GM12878 (cell line): ENCODE data around the gene RAB21. TPM values are rescaled to one million over a fixed set of nuclear protein-coding genes. Genes with fewer than 3 reads are reported as not detected.
A peak's percentile ranks its signal among the peaks of the same experiment; 100 is the strongest.
"Not testable (repeated sequence)": the region's sequence is repeated elsewhere in the genome, so short reads cannot be mapped to it uniquely, and the experiment has no call there.

Source experiments
- ATAC-seq: fragments of 200-7000 bp; cut with Tn5 transposase; 3 replicates; pipeline ENCODE4 v1.9.1; 2020; ENCODE audit warnings: mild to moderate bottlenecking, moderate library complexity
- BruUV-seq: library from RNA; stranded (reverse); fragments of 400-500 nt; replicated peaks from 2 replicates; lab custom pipeline; 2021; lab: Mats Ljungman, UMichigan
- CTCF ChIA-PET: fragments of 300-600 bp; sonication (Branson Sonifier 250); formaldehyde crosslinking; extraction: SDS; loops from one replicate; lab custom pipeline; 2021; ENCODE audit warnings: inconsistent platforms; lab: Yijun Ruan, JAX
- POLR2A ChIA-PET: fragments of 350-600 bp; formaldehyde crosslinking; extraction: SDS; loops from one replicate; lab custom pipeline; 2021; ENCODE audit warnings: inconsistent platforms; lab: Charles Lee
- RAD21 ChIA-PET: fragments of 300-600 bp; sonication (Branson Sonifier 250); formaldehyde crosslinking; loops from one replicate; lab custom pipeline; 2023; ENCODE audit warnings: antibody characterized with exemption; ENCODE audit not compliant: unreplicated experiment; lab: Charles Lee
- SMC1A ChIA-PET: fragments of 300-600 bp; sonication (Branson Sonifier 250); formaldehyde crosslinking; loops from one replicate; lab custom pipeline; 2023; ENCODE audit not compliant: unreplicated experiment, uncharacterized antibody; lab: Charles Lee
- DNase-seq: peaks from one replicate; pipeline ENCODE4 v3.0.0-alpha.2; 2011; ENCODE audit warnings: low read depth, low spot score
- FAIRE-seq: peaks from 3 replicates; lab custom pipeline; 2011; peaks lifted over from hg19 to GRCh38; lab: Jason Lieb, UNC
- H2AFZ ChIP-seq: 2 replicates; pipeline ENCODE4 v1.6.0; 2011; ENCODE audit warnings: low read depth, low read length, control low read depth; ENCODE audit not compliant: control insufficient read depth
- H3K27ac ChIP-seq: 2 replicates; pipeline ENCODE4 v1.5.1; 2011; ENCODE audit warnings: control low read depth; ENCODE audit not compliant: control insufficient read depth, insufficient read depth
- H3K27me3 ChIP-seq, 2 experiments: replicated peaks in 1 of 2; 2 replicates each; pipeline versions ENCODE4 v1.6.0 to v1.6.1; 2011; ENCODE audit warnings: low read length in 1 of 2; ENCODE audit not compliant: control insufficient read depth in 2 of 2, insufficient read depth in 2 of 2
- H3K36me3 ChIP-seq, 2 experiments: 2 replicates each; pipeline ENCODE4 v1.5.1; 2011; ENCODE audit warnings: low read length in 1 of 2; ENCODE audit not compliant: control insufficient read depth in 2 of 2, insufficient read depth in 2 of 2
- H3K4me1 ChIP-seq: 2 replicates; pipeline ENCODE4 v1.6.1; 2011; ENCODE audit warnings: mild to moderate bottlenecking, low read length, moderate library complexity, mixed read lengths; ENCODE audit not compliant: control insufficient read depth, insufficient read depth
- H3K4me2 ChIP-seq: 2 replicates; pipeline ENCODE4 v1.6.0; 2011; ENCODE audit warnings: control low read depth; ENCODE audit not compliant: control insufficient read depth, insufficient read depth
- H3K4me3 ChIP-seq: fragments of 200-600 bp; sonication (generic); 2 replicates; pipeline ENCODE4 v1.5.1; 2016
- H3K79me2 ChIP-seq: 2 replicates; pipeline ENCODE4 v1.6.0; 2011; ENCODE audit warnings: low read length; ENCODE audit not compliant: control insufficient read depth, insufficient read depth
- H3K9ac ChIP-seq: 2 replicates; pipeline ENCODE4 v1.8.0; 2011; ENCODE audit warnings: low read length, control low read depth, mixed read lengths; ENCODE audit not compliant: control insufficient read depth, insufficient read depth
- H3K9me3 ChIP-seq: replicated peaks from 3 replicates; pipeline ENCODE4 v1.5.1; 2011; ENCODE audit warnings: mild to moderate bottlenecking, low read length; ENCODE audit not compliant: control insufficient read depth, insufficient read depth
- H4K20me1 ChIP-seq: 2 replicates; pipeline ENCODE4 v1.6.0; 2011; ENCODE audit not compliant: control insufficient read depth, insufficient read depth
- CHD2 ChIP-seq: IDR thresholded peaks from 2 replicates; pipeline ENCODE4 v1.6.1; 2011; ENCODE audit warnings: low read depth, low read length, improper control_type of control experiment, borderline replicate concordance
- POU2F2 ChIP-seq: IDR thresholded peaks from 3 replicates; pipeline ENCODE4 v1.6.1; 2011; ENCODE audit warnings: low read depth, mild to moderate bottlenecking, low read length, borderline replicate concordance
- SPI1 ChIP-seq: IDR thresholded peaks from 2 replicates; pipeline ENCODE4 v1.6.1; 2011; ENCODE audit warnings: low read depth, mild to moderate bottlenecking, low read length, moderate library complexity, borderline replicate concordance; ENCODE audit not compliant: insufficient read depth
- ZNF384 ChIP-seq: IDR thresholded peaks from 2 replicates; pipeline ENCODE4 v1.6.1; 2012; ENCODE audit warnings: low read depth, mild to moderate bottlenecking, low read length, improper control_type of control experiment, borderline replicate concordance
- WGBS: methylation state at CpG from one replicate; pipeline ENCODE4 v1.1.6; 2016; ENCODE audit warnings: low lambda C conversion rate; ENCODE audit not compliant: insufficient replicate concordance, insufficient coverage; ENCODE audit errors: missing lambda C conversion rate; 5-methylcytosine and 5-hydroxymethylcytosine counted together
- in situ Hi-C: fragments of 300-500 bp; cut with MboI; formaldehyde crosslinking; loops from 9 replicates; pipeline ENCODE4 v1.14.3; 2018; ENCODE audit warnings: mixed read lengths
- intact Hi-C: fragments of 100-400 bp; cut with micrococcal nuclease; formaldehyde crosslinking; loops from one replicate; pipeline ENCODE4 v1.14.2; 2022; ENCODE audit not compliant: unreplicated experiment
- polyA plus RNA-seq, 11 experiments: library from polyadenylated mRNA; depleted of rRNA in 4 of 11; unstranded in 6 of 11; stranded (reverse) in 5 of 11; fragments of >200 nt; fragmentation: Nextera tagmentation in 4 of 11; fragmentation: Illumina TruSeq in 1 of 11; extraction: Ambion mirVana in 4 of 11; extraction: Trizol in 1 of 11; gene quantifications; 1 replicate in 1 of 11; 2 replicates in 10 of 11; pipeline versions ENCODE4 v1.2.1 to v1.2.3, GENCODE V29; 2011 to 2016; ENCODE audit warnings: inconsistent platforms in 2 of 11, missing spikeins in 2 of 11, low read depth in 1 of 11
- total RNA-seq, 4 experiments: library from RNA; depleted of rRNA in 3 of 4; stranded (reverse); fragments of >200 nt in 3 of 4; fragmentation: Illumina TruSeq in 1 of 4; extraction: Trizol in 1 of 4; gene quantifications; 2 replicates each; pipeline versions ENCODE4 v1.2.1 to v1.2.3, GENCODE V29; 2013 to 2021
- TF ChIP-seq, protein P1 (sequence below): fragments of 450-650 bp; IDR thresholded peaks from 2 replicates; pipeline ENCODE4 v1.6.1; 2018; ENCODE audit warnings: mild to moderate bottlenecking, low read depth, moderate library complexity; ENCODE audit not compliant: partially characterized antibody
- TF ChIP-seq, protein P2 (sequence below): IDR thresholded peaks from 2 replicates; pipeline ENCODE4 v1.6.1; 2012; ENCODE audit warnings: low read depth, low read length, improper control_type of control experiment
- TF ChIP-seq, protein P3 (sequence below): fragments of 450-650 bp; IDR thresholded peaks from 2 replicates; pipeline ENCODE4 v1.6.1; 2018; ENCODE audit warnings: borderline replicate concordance, mild to moderate bottlenecking; ENCODE audit not compliant: partially characterized antibody

RAB21 gene
- total and polyA plus RNA-seq, 10 of the 15 experiments (the other 5 are each of a cell fraction or from before 2014, with no cell fraction given) = 2.8 to 42.8 (median 16.1) TPM

GRCh38 chr12:71760471-71760870, 5.8 kb downstream of the RAB21 start:
- Histone ChIP-seq H3K27ac (no peak overlapping the region), H3K4me1 (no peaks in the 10 kb centered on the region), H4K20me1 (no peaks in the 10 kb centered on the region), H3K79me2 (peaks cover 91% of the 10 kb centered on the region), H2AFZ (no peak overlapping the region), H3K9me3 (peaks cover 44% of the 10 kb centered on the region), H3K9ac (no peak overlapping the region), H3K36me3 (peaks cover 0 to 7% of the 10 kb centered on the region in 2 experiments; a peak in 2 of 4 replicates), H3K4me3 (no peak overlapping the region), H3K27me3 (no peaks in the 10 kb centered on the region), H3K4me2 (no peak overlapping the region)
- in situ Hi-C loops (no loop called here), intact Hi-C loops (no loop called here)
- ATAC-seq (no peak; the same call in 2 of the 3 replicates), FAIRE-seq (no peak), DNase-seq (no peak)
- BruUV-seq = no TSS peak
- TF ChIP-seq SPI1 (peak; percentile 76), ZNF384 (no peak), POU2F2 (no peak), CHD2 (no peak)
- TF ChIP-seq, protein P1, sequence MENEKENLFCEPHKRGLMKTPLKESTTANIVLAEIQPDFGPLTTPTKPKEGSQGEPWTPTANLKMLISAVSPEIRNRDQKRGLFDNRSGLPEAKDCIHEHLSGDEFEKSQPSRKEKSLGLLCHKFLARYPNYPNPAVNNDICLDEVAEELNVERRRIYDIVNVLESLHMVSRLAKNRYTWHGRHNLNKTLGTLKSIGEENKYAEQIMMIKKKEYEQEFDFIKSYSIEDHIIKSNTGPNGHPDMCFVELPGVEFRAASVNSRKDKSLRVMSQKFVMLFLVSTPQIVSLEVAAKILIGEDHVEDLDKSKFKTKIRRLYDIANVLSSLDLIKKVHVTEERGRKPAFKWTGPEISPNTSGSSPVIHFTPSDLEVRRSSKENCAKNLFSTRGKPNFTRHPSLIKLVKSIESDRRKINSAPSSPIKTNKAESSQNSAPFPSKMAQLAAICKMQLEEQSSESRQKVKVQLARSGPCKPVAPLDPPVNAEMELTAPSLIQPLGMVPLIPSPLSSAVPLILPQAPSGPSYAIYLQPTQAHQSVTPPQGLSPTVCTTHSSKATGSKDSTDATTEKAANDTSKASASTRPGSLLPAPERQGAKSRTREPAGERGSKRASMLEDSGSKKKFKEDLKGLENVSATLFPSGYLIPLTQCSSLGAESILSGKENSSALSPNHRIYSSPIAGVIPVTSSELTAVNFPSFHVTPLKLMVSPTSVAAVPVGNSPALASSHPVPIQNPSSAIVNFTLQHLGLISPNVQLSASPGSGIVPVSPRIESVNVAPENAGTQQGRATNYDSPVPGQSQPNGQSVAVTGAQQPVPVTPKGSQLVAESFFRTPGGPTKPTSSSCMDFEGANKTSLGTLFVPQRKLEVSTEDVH = no peak
- TF ChIP-seq, protein P2, sequence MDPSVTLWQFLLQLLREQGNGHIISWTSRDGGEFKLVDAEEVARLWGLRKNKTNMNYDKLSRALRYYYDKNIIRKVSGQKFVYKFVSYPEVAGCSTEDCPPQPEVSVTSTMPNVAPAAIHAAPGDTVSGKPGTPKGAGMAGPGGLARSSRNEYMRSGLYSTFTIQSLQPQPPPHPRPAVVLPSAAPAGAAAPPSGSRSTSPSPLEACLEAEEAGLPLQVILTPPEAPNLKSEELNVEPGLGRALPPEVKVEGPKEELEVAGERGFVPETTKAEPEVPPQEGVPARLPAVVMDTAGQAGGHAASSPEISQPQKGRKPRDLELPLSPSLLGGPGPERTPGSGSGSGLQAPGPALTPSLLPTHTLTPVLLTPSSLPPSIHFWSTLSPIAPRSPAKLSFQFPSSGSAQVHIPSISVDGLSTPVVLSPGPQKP = no peak
- TF ChIP-seq, protein P3, sequence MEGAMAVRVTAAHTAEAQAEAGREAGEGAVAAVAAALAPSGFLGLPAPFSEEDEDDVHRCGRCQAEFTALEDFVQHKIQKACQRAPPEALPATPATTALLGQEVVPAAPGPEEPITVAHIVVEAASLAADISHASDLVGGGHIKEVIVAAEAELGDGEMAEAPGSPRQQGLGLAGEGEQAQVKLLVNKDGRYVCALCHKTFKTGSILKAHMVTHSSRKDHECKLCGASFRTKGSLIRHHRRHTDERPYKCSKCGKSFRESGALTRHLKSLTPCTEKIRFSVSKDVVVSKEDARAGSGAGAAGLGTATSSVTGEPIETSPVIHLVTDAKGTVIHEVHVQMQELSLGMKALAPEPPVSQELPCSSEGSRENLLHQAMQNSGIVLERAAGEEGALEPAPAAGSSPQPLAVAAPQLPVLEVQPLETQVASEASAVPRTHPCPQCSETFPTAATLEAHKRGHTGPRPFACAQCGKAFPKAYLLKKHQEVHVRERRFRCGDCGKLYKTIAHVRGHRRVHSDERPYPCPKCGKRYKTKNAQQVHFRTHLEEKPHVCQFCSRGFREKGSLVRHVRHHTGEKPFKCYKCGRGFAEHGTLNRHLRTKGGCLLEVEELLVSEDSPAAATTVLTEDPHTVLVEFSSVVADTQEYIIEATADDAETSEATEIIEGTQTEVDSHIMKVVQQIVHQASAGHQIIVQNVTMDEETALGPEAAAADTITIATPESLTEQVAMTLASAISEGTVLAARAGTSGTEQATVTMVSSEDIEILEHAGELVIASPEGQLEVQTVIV = no peak
- RAD21 ChIA-PET = interaction anchor here (0.6 to 3.0 kb wide), 2 partner anchors 14 to 75 kb away, joined by 4 to 10 read pairs; partner anchors contain the start of gene TMEM19
- SMC1A ChIA-PET = interaction anchor here (1.1 to 2.9 kb wide), 4 partner anchors 13 to 73 kb away, joined by 3 to 10 read pairs (median 4); no protein-coding TSS in a partner anchor
- CTCF ChIA-PET = interaction anchor here (1.3 to 3.0 kb wide), 2 partner anchors 14 to 20 kb away, joined by 6 to 13 read pairs; no protein-coding TSS in a partner anchor
- WGBS = 82% methylated on average over 3 of the region's 3 CpGs
- POLR2A ChIA-PET = interaction anchor here (1.2 kb wide), 1 partner anchor 11 kb away, joined by 3 read pairs; no protein-coding TSS in a partner anchor

GRCh38 chr12:71761354-71761753, 6.7 kb downstream of the RAB21 start:
- H3K4me2 ChIP-seq, POLR2A ChIA-PET, H4K20me1 ChIP-seq, DNase-seq, CTCF ChIA-PET, H2AFZ ChIP-seq, H3K4me3 ChIP-seq, BruUV-seq, intact Hi-C loops, in situ Hi-C loops, H3K27me3 ChIP-seq, H3K27ac ChIP-seq, H3K36me3 ChIP-seq, H3K9ac ChIP-seq, RAD21 ChIA-PET, ATAC-seq, FAIRE-seq, H3K4me1 ChIP-seq: not testable (repeated sequence)
- peaks cover 44% of the 10 kb centered on the region for H3K9me3 ChIP-seq
- WGBS = 100% methylated on average over 1 of the region's 1 CpG
- peaks cover 91% of the 10 kb centered on the region for H3K79me2 ChIP-seq
- SMC1A ChIA-PET = interaction anchor here (2.1 kb wide), 1 partner anchor 14 kb away, joined by 6 read pairs; no protein-coding TSS in a partner anchor
